NOMO-1 treated with DMSO at 0.1 percent for 48 hours (cell line): ENCODE data around the gene PAX1.

Source experiments
- DNase-seq: peaks from one replicate; lab custom pipeline; 2025; ENCODE audit not compliant: unreplicated experiment; lab: John Stamatoyannopoulos, UW

Gene PAX1

DNA sequence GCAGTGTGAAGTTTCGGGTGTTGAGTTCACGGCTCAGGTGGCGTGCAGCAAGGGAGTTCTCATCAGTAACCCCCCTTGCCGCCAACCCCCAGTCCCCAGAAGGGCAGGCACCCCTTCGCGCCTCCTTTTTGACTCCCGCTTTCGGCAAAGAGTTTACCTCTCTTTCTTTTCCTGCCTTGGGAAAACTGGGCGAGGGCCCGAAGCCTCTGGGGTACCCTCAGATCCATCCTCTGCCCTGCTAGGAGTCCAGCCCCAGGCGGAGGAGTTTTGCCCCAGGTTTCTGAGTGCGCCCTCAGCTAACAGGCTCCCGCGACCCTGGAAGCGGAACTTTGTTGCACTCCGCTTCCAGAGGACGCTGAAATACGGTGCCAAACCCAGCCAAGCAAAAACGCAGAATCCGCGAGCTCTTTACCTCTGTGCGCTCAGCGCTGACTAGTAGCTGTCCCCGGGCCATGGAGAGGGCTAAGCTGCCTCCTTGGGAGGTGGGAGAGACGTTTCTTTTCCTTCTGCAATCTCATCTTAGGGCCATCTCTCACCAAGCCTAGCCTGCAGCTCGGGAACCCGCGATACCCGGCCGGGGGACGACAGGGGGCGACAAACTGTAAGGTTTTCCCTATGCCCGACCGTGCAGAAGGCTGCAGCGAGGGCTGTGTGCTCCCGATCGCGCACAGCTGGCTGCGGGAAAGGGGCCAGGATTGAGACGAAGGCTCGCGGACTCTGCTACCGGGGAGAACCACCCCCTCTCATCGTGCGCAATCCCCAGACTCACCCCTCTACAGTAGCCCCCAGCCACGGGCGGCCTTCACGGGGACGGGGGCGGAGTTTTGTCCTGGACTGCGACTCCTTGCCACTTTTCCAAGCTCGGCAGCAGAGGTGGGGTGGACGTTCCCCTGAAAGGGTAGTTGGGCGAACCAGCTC, 2.7 kb upstream of the PAX1 start:
- DNase-seq, result no peak

DNA sequence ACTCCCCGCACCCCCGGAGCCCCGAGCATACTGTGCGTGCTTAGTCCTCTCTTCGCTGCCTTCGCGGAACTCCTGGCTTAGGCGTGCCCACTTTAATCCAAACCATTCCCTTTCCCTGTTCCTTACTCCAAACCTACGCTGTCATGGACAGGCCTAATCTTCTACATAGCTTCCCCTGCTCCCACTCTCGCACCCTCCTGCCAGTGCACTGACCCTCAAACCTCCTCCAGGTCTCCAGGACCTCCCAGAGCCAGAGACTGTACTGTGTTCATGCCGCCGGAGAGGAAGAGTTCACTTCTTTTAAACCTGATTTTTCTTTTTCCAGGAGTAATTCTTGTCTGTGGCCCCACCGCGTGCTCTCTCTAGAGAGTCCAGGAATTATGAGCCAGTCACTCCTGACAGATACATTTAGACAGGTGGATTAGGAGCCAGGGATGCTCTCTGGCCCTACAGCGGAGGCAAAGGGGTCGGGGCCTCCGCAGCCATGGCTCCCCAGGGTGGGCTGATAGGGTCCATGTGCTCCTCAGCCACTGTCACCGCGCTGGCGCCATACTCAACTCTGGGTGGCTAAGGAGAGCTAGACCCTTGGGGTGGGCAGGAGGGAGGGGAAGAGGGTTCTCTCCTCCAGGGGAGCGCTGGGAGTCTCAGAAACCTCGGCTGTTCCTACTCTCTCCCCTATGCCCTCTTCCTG, 1.6 kb upstream of the PAX1 start:
- no peak for DNase-seq

DNA sequence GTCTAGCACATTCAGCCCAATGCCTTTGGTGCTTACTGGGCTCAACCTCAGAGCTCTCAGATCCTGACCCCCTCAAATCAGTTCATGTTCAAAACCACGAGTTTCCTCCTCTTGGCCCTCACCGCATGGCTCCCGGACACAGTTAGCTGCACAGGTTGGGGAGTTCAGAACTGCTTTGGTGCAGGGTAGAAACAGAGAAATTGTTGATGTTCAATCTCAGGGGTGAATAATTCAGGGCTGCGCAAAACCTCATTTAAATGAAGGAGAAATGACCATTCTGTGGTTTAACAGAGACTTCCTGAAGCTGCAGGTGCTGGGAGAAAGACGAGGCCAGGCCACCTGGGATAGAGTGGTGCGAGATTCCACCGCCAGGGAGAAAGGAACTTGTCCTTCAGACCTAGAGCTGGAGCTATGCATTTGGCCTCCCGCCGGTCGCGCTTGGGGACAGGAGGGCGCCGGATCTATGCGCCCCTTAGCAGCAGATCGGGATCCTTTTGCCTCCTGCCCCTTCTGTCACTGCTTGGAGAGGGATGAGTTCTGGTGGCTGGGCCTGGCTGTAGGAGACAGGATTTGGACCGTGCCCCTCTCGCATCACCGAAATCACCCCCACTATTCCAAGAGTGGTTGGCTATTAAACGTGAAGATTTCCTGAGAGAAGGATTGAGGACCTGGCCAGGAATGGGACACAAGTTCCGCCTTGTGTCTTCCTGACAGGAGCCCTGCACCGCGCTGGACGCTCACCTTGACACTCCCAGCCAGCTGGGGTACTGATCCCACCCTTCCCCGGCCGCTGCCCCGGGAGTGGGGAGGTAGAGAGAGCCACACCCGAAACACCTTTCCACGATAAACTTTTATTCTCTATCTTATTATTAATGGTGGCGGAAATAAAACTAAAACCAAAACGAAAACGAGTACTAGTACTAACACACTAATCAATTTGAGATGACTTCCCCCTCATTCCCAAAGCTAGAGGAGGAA, 767 bp upstream of the PAX1 start:
- no peak for DNase-seq

DNA sequence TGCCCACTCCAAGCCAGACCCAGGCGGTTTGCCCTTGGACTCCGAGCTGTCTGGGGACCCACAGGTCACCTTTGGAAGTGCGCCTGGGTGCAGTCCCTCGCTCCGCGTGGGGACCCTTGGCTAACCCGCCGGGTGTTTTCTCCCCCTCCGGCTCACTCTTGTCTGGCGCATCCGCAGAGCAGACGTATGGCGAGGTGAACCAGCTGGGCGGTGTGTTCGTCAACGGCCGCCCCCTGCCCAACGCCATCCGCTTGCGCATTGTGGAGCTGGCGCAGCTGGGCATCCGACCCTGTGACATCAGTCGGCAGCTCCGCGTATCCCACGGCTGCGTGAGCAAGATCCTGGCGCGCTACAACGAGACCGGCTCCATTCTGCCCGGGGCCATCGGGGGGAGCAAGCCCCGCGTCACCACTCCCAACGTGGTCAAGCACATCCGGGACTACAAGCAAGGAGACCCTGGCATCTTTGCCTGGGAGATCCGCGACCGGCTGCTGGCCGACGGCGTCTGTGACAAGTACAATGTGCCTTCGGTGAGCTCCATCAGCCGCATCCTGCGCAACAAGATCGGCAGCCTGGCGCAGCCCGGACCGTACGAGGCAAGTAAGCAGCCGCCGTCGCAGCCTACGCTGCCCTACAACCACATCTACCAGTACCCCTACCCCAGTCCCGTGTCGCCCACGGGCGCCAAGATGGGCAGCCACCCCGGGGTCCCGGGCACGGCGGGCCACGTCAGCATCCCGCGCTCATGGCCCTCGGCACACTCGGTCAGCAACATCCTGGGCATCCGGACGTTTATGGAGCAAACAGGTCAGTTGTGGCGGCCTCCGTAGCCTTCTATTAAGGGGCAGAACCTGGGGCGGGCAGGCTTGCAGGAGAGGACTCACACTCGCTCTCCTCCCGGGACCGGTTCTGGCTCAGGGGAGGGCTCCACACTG, 1.1 kb downstream of the PAX1 start:
- no peak for DNase-seq

DNA sequence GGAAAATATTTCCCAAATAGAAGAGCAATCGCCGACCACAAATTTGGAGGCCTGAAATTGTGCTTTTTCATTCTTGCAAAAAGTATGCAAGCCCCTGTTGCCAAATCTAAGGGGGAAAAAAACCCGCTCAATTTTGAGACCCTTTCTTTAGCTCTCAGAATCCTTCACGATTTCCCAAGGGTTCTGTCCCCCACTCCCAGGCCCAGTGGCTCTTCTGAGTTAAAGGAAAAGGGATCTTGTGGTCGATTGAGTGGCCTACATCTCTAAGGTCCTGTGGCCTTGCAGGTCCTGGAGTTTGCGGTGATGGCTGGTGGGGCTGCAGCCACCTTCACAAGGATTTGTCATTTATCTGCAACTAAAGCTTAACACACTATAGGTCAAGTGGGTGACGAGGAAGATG, 1.8 kb downstream of the PAX1 start:
- no peak for DNase-seq

DNA sequence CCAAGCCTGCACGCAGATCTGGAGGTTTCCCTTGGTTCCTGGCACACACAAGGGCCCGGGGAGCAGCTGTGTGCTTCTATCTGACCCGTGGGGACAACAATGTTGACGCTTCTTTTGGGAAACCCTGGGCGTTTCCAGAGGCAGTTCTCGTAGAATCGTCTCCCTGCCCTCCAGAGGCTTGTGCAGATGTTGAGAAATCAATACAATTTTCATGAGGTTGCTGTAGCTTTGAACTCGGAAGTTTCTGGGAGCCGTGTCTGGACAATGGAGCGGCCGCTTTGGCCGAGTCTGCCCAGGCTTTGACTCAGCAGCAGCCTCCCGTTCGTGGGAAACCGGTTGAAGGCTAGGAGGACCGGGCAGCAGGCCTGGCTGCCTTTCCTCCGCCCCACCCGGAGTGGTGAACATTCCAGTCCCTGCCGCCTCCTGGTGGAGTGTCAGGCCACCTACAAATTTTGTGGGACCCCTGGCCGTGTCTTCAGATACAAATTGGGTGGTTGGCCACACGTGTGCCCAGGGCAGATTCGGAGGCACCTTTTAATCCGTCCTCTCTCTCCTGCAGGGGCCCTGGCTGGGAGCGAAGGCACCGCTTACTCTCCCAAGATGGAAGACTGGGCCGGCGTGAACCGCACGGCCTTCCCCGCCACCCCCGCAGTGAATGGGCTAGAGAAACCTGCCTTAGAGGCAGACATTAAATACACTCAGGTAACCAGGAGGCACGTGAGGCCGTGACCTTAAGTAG, 2.7 kb downstream of the PAX1 start:
- DNase-seq, result no peak

DNA sequence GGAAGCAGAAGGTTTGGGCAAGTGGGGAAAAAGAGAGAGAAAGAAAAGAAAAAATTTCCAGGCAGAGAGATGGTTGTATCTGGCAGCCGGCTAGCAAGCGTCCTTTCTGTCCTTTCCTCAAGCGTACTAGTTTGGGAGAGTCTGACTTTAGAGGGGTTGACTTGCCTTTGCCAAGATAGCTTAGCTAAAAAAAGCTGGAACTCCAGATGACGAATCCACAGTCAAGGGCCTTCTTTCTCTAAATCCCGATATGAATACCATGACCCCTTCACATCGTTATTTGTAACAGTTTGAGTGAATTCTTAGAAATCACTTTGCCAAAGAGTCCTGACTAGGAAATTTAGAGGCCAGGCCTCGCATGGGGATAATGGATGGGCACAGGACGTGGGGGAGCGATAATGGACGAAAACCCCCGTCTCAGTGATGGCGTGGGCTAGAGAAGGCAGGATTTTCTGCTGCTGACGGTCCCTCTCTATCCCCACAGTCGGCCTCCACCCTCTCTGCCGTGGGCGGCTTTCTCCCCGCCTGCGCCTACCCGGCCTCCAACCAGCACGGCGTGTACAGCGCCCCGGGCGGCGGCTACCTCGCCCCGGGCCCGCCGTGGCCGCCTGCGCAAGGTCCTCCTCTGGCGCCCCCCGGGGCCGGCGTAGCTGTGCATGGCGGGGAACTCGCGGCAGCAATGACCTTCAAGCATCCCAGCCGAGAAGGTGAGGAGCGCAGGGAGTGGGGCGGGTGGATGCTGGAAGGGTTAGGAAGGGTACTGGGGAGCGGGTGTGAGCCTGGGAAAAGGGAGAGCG, 3.5 kb downstream of the PAX1 start:
- no peak for DNase-seq

DNA sequence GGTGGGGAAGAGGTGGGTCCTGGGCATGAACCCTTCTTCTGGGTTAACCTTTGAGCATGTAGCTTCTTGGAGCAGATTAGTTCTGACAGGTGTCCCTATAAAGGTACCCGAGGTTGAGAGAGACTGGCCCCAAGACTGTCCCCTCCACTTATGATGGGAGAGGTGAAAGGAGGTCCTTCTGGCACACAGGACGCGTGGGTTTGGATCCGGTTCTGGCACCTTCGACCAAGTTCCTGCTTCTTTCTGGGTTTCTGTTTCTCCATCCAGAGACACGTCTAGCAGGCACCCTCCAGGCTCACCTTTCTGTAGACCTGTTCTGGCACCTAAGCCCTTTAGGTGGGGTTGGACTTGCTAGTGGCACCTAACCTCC, 4.1 kb downstream of the PAX1 start:
- no peak for DNase-seq

DNA sequence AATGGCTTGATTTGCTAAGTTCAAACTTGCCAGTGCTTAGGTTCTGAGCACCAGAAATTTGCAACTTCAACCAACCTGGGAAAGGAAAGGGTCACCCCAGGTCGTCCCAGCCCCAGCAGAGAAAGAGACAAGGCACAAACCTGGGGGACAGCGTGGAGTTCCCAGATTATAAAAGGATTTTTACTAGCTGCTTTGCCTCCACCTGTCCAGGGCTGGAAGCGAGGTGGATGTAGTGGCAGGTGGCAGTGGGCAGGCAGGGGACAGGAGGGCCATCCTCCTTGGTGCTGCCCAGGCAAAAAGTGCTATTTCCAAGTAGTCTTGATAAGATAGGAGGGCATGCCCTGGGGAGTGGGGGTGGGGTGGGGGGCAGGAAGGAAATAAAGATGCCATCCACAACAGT, 4.9 kb downstream of the PAX1 start:
- no peak for DNase-seq

DNA sequence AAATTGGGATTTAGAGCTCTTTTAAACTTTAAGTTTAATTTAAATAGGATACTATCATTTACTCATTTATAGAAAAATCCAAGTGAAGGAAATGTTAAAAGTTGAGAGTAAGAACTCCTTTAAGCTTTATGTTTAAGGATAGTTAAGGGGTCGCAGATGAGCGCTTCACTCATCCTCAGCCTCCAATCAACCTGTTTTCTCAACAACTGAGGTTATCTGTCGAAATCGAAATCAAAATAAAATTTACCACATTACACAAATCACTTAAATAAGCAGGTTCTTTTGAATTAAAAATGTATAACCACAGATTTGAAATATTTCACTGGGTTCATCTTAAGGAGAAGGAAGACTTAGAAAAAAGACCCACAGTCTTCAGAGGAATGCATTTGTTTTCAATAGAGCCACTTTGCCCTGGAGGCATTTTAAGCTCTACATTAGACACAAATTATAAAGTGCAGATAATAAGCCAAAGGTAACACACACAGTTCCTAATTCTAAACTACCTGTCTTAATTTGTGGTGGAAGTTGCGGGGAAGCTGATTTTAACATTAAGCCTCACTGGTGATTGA, 5.5 kb downstream of the PAX1 start:
- DNase-seq, result no peak

DNA sequence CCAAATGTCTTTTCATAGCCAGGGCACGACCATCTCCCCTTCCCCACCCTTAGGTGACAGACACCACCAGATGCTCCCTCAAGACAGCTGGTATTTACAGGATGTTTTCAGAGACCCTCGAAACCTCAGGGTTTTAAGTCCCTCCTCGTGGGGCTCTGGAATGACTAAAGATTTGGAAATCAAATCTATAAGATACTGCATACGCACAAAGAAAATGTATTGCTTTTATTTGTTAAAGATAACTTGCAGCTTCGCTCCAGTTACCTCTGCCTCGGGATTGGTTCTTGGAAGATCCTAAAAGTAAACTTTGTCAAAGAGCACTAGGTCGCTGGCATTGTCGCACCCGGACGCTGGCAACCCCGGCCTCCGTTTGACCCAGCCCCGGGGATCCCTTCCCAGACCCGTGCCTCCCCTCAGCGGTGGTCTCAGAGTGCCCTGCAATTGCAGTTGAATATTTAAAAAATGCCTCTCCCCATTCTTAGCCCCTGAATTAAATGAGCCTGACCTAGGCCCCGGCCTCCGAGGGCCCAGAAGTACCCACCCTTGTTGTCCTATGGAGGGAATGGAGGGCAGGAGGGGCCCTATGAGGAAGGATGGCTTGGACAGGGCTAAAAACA, 7.1 kb downstream of the PAX1 start:
- no peak for DNase-seq

DNA sequence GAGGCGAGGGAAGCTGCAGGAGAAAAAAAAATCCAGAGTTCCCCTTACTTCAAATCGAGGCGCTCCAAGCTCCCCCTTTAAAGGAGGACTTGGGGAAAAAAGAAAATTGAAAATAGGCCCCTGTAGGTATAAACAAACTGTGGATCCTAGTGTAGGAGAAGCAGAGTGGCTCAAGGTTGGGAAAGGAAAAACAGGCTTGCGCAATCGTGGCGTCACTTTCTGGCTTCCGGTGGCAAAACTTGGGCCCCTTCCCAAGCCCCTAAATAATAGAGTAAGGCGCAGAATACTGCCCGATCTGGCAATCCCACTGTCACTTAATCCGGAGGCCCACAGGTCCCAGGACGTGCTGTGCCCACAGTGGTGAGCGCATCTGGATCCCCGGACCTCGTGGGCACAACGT, 8.0 kb downstream of the PAX1 start:
- no peak for DNase-seq

DNA sequence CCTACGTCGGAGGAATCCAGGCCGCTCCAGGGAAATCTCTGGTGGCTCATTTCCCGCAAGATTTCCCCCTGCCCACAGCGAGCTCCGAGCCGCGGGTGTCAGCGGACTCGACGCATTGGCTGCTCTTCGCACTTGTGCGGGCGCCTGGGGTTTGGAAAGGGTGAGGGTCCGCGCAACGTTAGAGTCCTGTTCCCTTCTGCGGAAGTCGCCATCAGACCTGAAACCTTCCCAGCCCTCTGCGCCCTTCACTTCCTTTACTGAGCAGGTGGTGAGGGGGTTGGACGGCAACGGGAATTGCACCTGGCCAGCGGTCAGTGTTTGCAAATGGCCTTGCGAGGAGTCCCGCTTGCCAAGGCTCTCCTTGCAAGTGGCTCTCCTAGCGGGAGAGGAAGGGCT, 8.4 kb downstream of the PAX1 start:
- no peak for DNase-seq

DNA sequence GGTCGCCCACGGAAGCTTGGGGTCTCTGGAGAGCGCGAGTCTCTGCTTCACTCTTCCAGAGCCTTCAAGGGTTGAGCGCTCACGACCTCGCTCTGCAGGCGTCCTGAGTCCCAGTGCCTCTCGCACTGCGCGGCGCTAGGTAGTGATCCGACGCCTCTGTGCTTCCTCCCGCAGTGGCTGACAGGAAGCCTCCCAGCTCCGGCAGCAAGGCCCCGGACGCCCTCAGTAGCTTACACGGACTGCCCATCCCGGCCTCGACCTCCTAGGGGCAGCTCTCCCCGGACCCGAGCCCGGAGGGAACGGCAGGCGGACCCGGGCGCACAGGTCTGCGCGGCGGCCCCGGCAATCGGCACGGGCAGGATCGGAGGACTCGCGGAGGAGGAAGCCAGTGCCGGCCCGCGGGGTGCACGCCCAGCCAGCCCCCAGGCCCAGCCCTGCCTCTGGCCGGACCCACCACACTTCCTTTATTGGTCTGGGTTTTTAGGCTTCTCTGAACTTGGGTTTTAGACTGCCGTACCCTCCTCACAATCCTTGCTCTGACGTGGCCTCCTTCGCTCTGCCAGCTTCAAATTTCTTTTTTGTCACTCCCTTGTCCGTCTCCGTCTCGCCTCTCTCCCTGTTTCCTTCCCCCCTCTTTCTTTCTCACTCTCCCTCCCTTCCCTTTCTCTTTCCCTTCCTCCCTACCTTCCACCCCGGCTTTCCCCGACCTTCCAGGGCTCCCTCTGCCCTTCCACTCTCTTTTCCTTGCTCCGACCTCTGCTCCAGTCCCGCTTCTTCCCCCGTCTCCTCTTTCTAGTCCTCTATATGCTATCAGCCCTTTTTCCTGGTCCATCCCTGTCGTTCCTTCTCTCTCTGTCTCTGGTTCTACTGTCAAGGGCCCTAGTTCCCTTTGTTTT, 9.1 kb downstream of the PAX1 start:
- no peak for DNase-seq

DNA sequence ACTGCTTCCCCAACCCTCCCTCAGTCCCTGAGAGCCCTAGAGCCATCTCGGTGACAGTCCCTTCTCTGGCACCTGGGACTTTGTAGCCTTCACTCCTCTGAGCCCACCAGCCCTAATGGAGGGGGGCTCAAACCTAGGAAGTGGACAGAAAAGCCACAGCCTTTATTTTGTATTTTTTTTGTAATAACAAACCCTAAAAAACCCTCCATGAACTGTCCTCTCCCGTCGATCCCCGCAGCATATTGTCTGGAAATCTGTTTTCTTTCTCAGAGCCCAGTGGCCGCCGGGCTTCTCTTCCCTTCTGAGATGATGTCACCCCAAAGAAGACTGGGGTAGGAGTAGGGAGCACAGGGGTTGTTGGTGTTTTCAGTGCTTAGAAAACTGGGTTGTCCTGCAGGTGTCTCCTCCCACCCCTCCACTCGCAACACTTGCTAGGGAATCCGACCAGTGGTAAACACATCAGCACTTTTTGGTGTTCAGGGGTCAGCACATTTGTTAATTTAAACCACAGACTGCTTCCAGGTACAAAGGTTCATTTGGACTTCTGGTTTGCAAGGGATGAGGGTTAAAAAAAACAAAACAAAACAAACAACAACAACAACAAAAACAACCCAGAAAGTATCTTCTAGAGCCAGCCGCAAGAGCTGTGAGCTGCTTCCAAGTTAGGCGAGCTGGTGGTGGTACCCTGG, 9.9 kb downstream of the PAX1 start:
- DNase-seq, result no peak

DNA sequence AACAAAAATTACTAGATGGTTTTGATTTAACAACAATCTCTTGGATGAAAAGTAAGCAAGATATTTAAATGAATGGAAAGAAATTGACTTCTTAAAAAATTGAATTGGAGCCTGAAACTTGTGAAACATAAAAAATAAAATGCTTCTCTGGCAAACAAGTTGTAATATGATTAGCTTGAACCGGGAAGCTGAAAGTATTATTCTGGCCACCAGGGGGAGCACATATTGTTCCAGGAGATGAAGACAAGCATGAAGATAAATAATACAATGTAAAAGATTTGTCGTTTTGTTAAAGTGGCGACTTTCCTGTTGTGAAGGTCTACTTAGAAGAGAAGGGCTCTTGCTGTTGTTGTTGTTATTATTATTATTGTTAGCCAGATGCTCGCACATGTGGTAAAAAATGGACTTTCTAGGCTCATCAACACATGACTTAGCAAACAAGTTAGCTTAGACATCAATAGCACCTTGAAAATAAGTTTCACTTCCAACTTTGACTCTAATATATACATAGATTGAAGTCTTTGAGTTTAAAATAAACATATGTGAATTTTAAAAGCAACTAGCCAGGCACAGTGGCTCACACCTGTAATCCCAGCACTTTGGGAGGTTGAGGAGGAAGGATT, 14.2 kb downstream of the PAX1 start:
- peak; percentile 46 for DNase-seq
